ENCODE measurements around the gene NAA25.

The NAA25 gene

DNA sequence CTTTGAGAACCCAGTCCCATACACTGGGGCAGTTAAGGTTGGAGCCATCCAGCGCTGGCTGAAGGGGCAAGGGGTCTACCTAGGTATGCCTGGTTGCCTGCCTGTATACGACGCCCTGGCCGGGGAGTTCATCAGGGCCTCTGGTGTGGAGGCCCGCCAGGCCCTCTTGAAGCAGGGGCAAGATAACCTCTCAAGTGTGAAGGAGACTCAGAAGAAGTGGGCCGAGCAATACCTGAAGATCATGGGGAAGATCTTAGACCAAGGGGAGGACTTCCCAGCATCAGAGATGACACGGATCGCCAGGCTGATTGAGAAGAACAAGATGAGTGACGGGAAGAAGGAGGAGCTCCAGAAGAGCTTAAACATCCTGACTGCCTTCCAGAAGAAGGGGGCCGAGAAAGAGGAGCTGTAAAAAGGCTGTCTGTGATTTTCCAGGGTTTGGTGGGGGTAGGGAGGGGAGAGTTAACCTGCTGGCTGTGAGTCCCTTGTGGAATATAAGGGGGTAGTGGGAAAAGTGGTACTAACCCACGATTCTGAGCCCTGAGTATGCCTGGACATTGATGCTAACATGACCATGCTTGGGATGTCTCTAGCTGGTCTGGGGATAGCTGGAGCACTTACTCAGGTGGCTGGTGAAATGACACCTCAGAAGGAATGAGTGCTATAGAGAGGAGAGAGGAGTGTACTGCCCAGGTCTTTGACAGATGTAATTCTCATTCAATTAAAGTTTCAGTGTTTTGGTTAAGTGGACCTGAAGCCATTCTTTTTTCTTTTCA lies 86.2 kb downstream of the NAA25 start:
- H3K4me1 ChIP-seq (ENCODE audit: control insufficient read depth, insufficient read depth, low read length), result no peaks in the 10 kb centered on the region
- DNase-seq (ENCODE audit: low read depth, low spot score), result no peak
- H3K4me3 ChIP-seq (ENCODE audit: low read length), result no peak overlapping the region
- no peaks in the 10 kb centered on the region for H3K9me3 ChIP-seq (ENCODE audit: control insufficient read depth, insufficient read depth, low read length)
- no peak overlapping the region for H3K27ac ChIP-seq (ENCODE audit: low read length)
- peaks cover 20% of the 10 kb centered on the region for H3K36me3 ChIP-seq (ENCODE audit: control insufficient read depth, insufficient read depth, low read length)
- WGBS (ENCODE audit: insufficient coverage, insufficient read length), result no CpG with 5 or more reads among the region's 11 CpGs
- no peaks in the 10 kb centered on the region for H3K27me3 ChIP-seq (ENCODE audit: control insufficient read depth, insufficient read depth, low read length)

- Histone ChIP-seq H3K9me3 (ENCODE audit: control insufficient read depth, insufficient read depth, low read length) (no peaks in the 10 kb centered on the region), H3K4me1 (ENCODE audit: control insufficient read depth, insufficient read depth, low read length) (no peaks in the 10 kb centered on the region), H3K27me3 (ENCODE audit: control insufficient read depth, insufficient read depth, low read length) (no peaks in the 10 kb centered on the region), H3K36me3 (ENCODE audit: control insufficient read depth, insufficient read depth, low read length) (peaks cover 20% of the 10 kb centered on the region), H3K27ac (ENCODE audit: low read length) (no peak overlapping the region), H3K4me3 (ENCODE audit: low read length) (no peak overlapping the region)
- no peak for DNase-seq (ENCODE audit: low read depth, low spot score)
- no CpG with 5 or more reads among the region's 8 CpGs for WGBS (ENCODE audit: insufficient coverage, insufficient read length)
Measured at GRCh38 chr12:112020947-112021457, 87.6 kb downstream of the NAA25 start.

DNA sequence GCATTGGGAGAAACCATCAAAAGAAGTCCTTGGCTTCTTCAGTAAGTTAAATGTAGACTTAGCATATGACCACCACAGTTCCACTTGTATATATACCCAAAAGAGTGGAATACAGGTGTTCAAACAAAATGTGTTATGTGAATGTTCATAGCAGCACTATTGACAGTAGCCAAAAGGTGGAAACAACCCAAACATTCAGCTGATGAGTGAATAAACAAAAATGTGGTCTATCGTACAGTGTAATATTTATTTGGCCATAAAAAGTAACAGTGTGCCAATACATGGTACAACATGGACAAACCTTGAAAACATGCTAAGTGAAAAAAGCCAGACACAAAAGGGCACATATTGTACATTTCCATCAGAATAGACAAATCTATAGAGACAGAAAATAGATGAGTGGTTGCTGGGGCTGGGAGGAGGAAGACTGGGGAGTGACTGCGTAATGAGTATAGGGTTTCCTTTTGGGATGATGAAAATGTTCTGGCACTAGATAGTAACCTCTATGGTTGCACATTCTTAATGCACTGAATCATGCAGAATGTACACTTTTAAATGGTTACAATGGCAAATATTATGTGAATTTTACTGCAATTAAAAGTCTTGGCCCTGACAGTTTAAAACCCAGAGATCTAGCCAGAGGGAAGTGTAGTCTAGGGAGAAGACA lies 89.9 kb downstream of the NAA25 start:
- peaks cover 20% of the 10 kb centered on the region for H3K36me3 ChIP-seq (ENCODE audit: control insufficient read depth, insufficient read depth, low read length)
- no peaks in the 10 kb centered on the region for H3K4me1 ChIP-seq (ENCODE audit: control insufficient read depth, insufficient read depth, low read length)
- no CpG with 5 or more reads among the region's 2 CpGs for WGBS (ENCODE audit: insufficient coverage, insufficient read length)
- no peaks in the 10 kb centered on the region for H3K27me3 ChIP-seq (ENCODE audit: control insufficient read depth, insufficient read depth, low read length)
- no peaks in the 10 kb centered on the region for H3K9me3 ChIP-seq (ENCODE audit: control insufficient read depth, insufficient read depth, low read length)
- no peak for DNase-seq (ENCODE audit: low read depth, low spot score)
- no peak overlapping the region for H3K27ac ChIP-seq (ENCODE audit: low read length)
- no peak overlapping the region for H3K4me3 ChIP-seq (ENCODE audit: low read length)

DNA sequence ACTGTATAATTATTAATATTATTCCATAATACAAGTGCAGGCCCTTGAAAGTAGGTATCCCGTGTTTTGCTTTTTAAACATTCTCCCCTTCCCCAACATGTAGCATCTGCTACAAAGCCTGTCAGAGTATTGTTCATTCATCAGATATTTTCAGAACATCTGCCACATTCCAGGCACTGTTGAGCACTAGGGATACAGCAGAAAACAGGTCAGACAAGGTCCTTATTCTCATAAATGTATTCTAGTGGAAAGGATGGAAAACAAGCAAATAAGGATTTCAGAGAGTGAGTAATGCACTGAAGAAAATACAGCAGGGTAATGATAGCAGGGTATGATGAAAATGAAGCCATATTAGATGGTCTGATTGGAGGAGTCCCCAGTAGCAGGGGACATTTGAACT lies 91.5 kb downstream of the NAA25 start:
- H3K4me3 ChIP-seq (ENCODE audit: low read length), result no peak overlapping the region
- no peaks in the 10 kb centered on the region for H3K27me3 ChIP-seq (ENCODE audit: control insufficient read depth, insufficient read depth, low read length)
- peaks cover 10% of the 10 kb centered on the region; the same call in 1 of the 2 replicates for H3K36me3 ChIP-seq (ENCODE audit: control insufficient read depth, insufficient read depth, low read length)
- H3K9me3 ChIP-seq (ENCODE audit: control insufficient read depth, insufficient read depth, low read length), result no peaks in the 10 kb centered on the region
- no peaks in the 10 kb centered on the region for H3K4me1 ChIP-seq (ENCODE audit: control insufficient read depth, insufficient read depth, low read length)
- no CpG with 5 or more reads among the region's 1 CpG for WGBS (ENCODE audit: insufficient coverage, insufficient read length)
- no peak overlapping the region for H3K27ac ChIP-seq (ENCODE audit: low read length)
- DNase-seq (ENCODE audit: low read depth, low spot score), result no peak

DNA sequence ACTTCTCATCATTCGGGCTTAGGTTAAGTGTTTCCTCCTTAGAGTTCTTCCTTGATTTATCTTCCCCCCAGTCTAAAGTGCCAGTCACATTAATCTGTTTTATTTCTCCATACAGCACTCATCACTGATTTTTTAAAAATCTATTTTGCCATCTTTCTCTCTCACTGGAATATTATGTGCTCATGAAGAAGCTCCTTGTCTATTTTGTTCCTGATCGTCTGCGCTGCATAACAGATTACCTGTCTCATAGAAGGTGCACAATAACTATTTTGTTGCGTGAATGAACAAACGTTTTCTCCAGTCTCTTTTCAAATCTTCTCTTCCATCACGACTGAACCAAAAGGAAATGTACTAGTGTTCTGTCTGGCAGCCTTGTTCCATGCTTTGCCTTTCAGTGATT lies 92.6 kb downstream of the NAA25 start:
- H3K4me1 ChIP-seq (ENCODE audit: control insufficient read depth, insufficient read depth, low read length), result peaks cover 2% of the 10 kb centered on the region
- no peak overlapping the region for H3K27ac ChIP-seq (ENCODE audit: low read length)
- no peak overlapping the region for H3K4me3 ChIP-seq (ENCODE audit: low read length)
- H3K36me3 ChIP-seq (ENCODE audit: control insufficient read depth, insufficient read depth, low read length), result peaks cover 5% of the 10 kb centered on the region; the same call in 1 of the 2 replicates
- no peaks in the 10 kb centered on the region for H3K9me3 ChIP-seq (ENCODE audit: control insufficient read depth, insufficient read depth, low read length)
- no peak for DNase-seq (ENCODE audit: low read depth, low spot score)
- no CpG with 5 or more reads among the region's 6 CpGs for WGBS (ENCODE audit: insufficient coverage, insufficient read length)
- H3K27me3 ChIP-seq (ENCODE audit: control insufficient read depth, insufficient read depth, low read length), result no peaks in the 10 kb centered on the region

- H3K27me3 ChIP-seq (ENCODE audit: control insufficient read depth, insufficient read depth, low read length), result no peaks in the 10 kb centered on the region
- DNase-seq (ENCODE audit: low read depth, low spot score), result no peak
- no CpG with 5 or more reads among the region's 54 CpGs for WGBS (ENCODE audit: insufficient coverage, insufficient read length)
- peaks cover 2% of the 10 kb centered on the region for H3K4me1 ChIP-seq (ENCODE audit: control insufficient read depth, insufficient read depth, low read length)
- H3K27ac ChIP-seq (ENCODE audit: low read length), result no peak overlapping the region
- peak overlapping the region; percentile 64 for H3K4me3 ChIP-seq (ENCODE audit: low read length)
- H3K9me3 ChIP-seq (ENCODE audit: control insufficient read depth, insufficient read depth, low read length), result no peaks in the 10 kb centered on the region
- no peaks in the 10 kb centered on the region; the same call in 1 of the 2 replicates for H3K36me3 ChIP-seq (ENCODE audit: control insufficient read depth, insufficient read depth, low read length)
Measured at GRCh38 chr12:112013601-112014402, 94.8 kb downstream of the NAA25 start.

- peak within 1 kb of the TSS; percentile 92 for H3K4me3 ChIP-seq (ENCODE audit: low read length)
- H3K4me1 ChIP-seq (ENCODE audit: control insufficient read depth, insufficient read depth, low read length), result peaks cover 2% of the 10 kb centered on the region
- H3K9me3 ChIP-seq (ENCODE audit: control insufficient read depth, insufficient read depth, low read length), result no peaks in the 10 kb centered on the region
- no peaks in the 10 kb centered on the region for H3K27me3 ChIP-seq (ENCODE audit: control insufficient read depth, insufficient read depth, low read length)
- no CpG with 5 or more reads among the region's 67 CpGs for WGBS (ENCODE audit: insufficient coverage, insufficient read length)
- DNase-seq (ENCODE audit: low read depth, low spot score), result peak; percentile 98
- H3K36me3 ChIP-seq (ENCODE audit: control insufficient read depth, insufficient read depth, low read length), result no peaks in the 10 kb centered on the region
- H3K27ac ChIP-seq (ENCODE audit: low read length), result no peak within 1 kb of the TSS
Measured at GRCh38 chr12:112012775-112013600, 95.6 kb downstream of the NAA25 start, which contains the start of the genes ERP29 and TMEM116. Gene ERP29 (plus strand): TSS chr12:112013426. CDS start chr12:112013466, 40 bp downstream. Gene TMEM116 (minus strand): TSS chr12:112013165. CDS start chr12:112005270, 7,895 bp downstream.

DNA sequence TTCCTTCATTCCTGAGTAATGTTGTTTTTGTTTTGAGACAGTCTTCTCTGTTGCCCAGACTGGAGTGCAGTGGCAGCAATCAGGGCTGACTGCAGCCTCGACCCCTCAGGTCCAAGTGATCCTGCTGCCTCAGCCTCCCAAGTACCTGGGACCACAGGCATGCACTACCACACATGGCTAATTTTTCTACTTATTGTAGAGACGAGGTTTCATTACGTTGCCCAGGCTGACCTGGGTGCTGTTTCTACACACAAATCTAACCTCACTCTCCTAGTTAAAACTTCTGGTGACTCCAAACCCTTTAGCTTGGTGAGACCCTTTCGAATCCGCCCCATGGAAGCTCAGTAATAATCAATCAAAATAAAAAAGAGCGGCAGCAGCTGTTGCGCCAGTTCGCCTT lies 96.9 kb downstream of the NAA25 start:
- H3K4me3 ChIP-seq (ENCODE audit: low read length), result peak overlapping the region; percentile 10; the same call in 1 of the 2 replicates
- DNase-seq (ENCODE audit: low read depth, low spot score), result no peak
- no CpG with 5 or more reads among the region's 8 CpGs for WGBS (ENCODE audit: insufficient coverage, insufficient read length)
- no peaks in the 10 kb centered on the region for H3K9me3 ChIP-seq (ENCODE audit: control insufficient read depth, insufficient read depth, low read length)
- no peaks in the 10 kb centered on the region for H3K36me3 ChIP-seq (ENCODE audit: control insufficient read depth, insufficient read depth, low read length)
- H3K27ac ChIP-seq (ENCODE audit: low read length), result no peak overlapping the region
- no peaks in the 10 kb centered on the region for H3K27me3 ChIP-seq (ENCODE audit: control insufficient read depth, insufficient read depth, low read length)
- peaks cover 2% of the 10 kb centered on the region for H3K4me1 ChIP-seq (ENCODE audit: control insufficient read depth, insufficient read depth, low read length)

- peaks cover 2% of the 10 kb centered on the region for H3K4me1 ChIP-seq (ENCODE audit: control insufficient read depth, insufficient read depth, low read length)
- H3K27ac ChIP-seq (ENCODE audit: low read length), result no peak overlapping the region
- no peaks in the 10 kb centered on the region for H3K27me3 ChIP-seq (ENCODE audit: control insufficient read depth, insufficient read depth, low read length)
- WGBS (ENCODE audit: insufficient coverage, insufficient read length), result no CpG with 5 or more reads among the region's 8 CpGs
- H3K4me3 ChIP-seq (ENCODE audit: low read length), result no peak overlapping the region
- H3K9me3 ChIP-seq (ENCODE audit: control insufficient read depth, insufficient read depth, low read length), result no peaks in the 10 kb centered on the region
- no peaks in the 10 kb centered on the region for H3K36me3 ChIP-seq (ENCODE audit: control insufficient read depth, insufficient read depth, low read length)
- no peak for DNase-seq (ENCODE audit: low read depth, low spot score)
Measured at GRCh38 chr12:112010415-112011344, 97.9 kb downstream of the NAA25 start.
